T-helper 2 cell treated with Interferon-gamma antibody and Interleukin-4, amounts not matched to agents 5 μg/mL and 100 μg/mL, for 36 hours (primary cell): ENCODE results near the gene TFAP2D.

ENCODE experiments used
- DNase-seq: peaks from one replicate; pipeline ENCODE4 v3.0.0; 2021; ENCODE audit warnings: low spot score
- H3K27ac Mint-ChIP-seq: one replicate; pipeline ENCODE4 v1.8.0; 2021; ENCODE audit warnings: mild to moderate bottlenecking, mixed read lengths
- H3K27me3 Mint-ChIP-seq: one replicate; pipeline ENCODE4 v1.8.0; 2021; ENCODE audit warnings: low read depth, mixed read lengths
- H3K36me3 Mint-ChIP-seq: one replicate; pipeline ENCODE4 v1.8.0; 2021; ENCODE audit warnings: low read depth, mixed read lengths
- H3K4me1 Mint-ChIP-seq: one replicate; pipeline ENCODE4 v1.8.0; 2021; ENCODE audit warnings: low read depth, mixed read lengths
- H3K4me3 Mint-ChIP-seq: one replicate; pipeline ENCODE4 v1.8.0; 2022; ENCODE audit warnings: mild to moderate bottlenecking, moderate library complexity, mixed read lengths
- H3K9me3 Mint-ChIP-seq: one replicate; pipeline ENCODE4 v1.8.0; 2021; ENCODE audit warnings: mixed read lengths

The TFAP2D gene

DNA sequence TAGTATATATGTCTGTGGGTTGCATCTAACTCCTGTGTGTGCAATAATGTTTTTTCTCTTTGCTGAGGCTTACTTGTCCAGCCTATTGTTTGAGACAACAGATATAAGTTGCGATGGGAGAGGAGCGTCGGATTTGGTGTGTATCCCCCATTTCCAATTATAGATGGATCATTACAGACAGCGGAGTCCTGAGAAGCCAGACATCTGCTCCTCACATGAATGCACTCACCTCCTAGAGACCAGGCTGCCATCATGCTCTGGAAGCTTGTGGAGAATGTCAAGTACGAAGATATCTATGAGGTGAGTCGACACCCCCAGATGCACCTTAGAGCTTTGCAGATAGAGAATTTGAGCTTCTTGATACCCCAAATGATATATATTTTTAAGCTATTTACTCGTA, 105.3 kb downstream of the TFAP2D start, which contains the start of gene TFAP2B:
Gene TFAP2B (plus strand): TSS at position 199 of the 400 bp plus-strand sequence. CDS start 21 bp downstream, at position 220.
- no peak for DNase-seq
- Mint-ChIP-seq H3K36me3 (no peaks in the 10 kb centered on the region), H3K4me3 (no peak within 1 kb of the TSS), H3K9me3 (no peaks in the 10 kb centered on the region), H3K27me3 (peaks cover 73% of the 10 kb centered on the region), H3K4me1 (peaks cover 11% of the 10 kb centered on the region), H3K27ac (no peak within 1 kb of the TSS)

DNA sequence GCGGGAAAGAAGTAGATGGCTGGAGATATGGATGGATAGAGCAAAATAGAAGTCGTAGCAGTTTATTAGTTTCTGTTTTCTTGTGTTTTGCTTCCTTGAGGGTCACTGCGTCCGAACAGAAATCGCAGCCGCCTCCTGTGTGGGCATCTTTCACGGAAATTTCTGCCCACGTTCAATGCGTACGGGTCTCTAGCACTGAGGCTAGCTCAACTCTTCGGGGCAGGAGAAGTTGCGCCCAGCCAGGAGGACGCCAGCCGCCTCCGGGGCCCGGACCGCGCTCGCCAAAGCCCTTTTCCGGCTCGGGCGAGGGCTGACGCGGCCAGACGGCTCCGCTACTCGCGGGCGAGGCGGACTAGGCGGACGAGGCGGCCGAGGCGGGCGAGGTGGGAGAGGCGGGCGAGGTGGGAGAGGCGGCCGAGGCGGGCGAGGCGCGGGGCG, 106.2 kb downstream of the TFAP2D start:
- Mint-ChIP-seq H3K36me3 (no peaks in the 10 kb centered on the region), H3K4me1 (peaks cover 11% of the 10 kb centered on the region), H3K4me3 (no peak overlapping the region), H3K27ac (no peak overlapping the region), H3K9me3 (no peaks in the 10 kb centered on the region), H3K27me3 (peaks cover 79% of the 10 kb centered on the region)
- DNase-seq: no peak

DNA sequence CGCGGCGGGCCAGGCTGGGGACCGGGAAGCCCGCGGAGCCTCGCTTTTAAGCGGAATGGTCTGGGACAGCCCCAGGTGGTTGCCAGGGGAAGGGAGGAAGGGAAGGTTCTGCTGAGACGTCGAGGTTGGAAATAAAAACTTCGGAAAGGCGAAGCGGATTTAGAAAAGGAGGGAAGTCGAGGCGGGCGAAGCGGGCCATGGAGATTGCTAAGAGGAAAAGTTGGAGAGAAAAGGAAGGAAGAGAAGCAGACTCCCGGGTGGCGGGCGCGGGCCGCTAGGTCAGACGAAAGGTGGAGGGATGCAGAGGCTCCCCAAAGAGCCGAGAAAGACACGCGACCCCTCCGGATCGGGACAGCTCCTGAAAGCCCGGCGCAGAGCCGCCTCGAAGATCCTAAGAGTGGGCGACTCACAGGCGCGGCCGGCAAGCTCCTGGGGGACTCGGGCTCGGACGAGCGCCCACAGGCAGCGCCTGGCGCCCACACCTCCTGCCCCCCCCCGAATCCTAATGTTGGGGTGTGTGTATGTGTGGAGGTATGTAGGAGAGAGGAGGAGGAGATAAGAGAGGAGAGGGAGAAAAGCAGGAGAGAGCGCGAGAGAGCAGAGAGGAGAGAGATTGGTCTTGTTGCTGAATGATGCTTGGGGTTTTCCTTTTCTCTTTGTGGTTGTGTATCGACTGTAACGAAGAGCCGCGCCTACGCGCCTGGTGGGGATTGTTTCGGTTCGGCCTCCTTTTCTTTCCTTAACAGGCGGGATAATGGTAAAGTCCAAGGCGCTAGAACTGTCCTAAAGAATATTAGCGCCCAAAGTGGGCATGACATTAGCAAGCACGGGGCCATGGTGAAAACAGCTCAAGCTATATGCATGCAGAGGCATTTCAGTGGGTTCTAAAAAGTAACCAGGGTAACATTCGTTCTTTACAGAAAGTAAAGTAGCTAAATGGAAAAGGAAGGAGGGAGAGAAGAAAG, 106.9 kb downstream of the TFAP2D start:
- Mint-ChIP-seq H3K27ac (no peak overlapping the region), H3K36me3 (no peaks in the 10 kb centered on the region)
- no peak for DNase-seq

DNA sequence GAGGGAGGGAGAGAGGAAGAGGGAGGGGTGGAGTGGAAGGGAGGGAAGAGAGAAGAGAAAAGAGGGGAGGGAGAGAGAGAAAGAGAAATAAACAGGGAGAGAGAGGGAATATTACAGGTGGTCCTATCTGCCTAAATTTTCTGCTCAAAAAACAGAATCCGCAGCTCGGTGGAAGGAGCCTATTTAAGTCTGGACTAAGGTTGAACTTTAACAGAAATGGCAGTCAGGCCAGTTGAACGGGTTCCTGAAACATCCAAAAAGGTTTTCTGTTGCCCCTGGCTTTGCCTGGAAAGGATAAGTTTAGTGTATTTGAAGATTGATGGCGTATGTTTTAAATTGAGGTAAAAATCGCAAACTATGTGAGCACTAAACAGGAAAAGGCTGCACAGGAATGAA, 107.5 kb downstream of the TFAP2D start:
- Mint-ChIP-seq H3K27me3 (peaks cover 89% of the 10 kb centered on the region), H3K27ac (no peak overlapping the region), H3K9me3 (no peaks in the 10 kb centered on the region), H3K4me3 (no peak overlapping the region), H3K4me1 (peaks cover 8% of the 10 kb centered on the region), H3K36me3 (no peaks in the 10 kb centered on the region)
- DNase-seq: no peak

More for the DNA sequence above, 106.9 kb downstream of the TFAP2D start:
- Mint-ChIP-seq H3K4me3 (no peak overlapping the region), H3K27me3 (peaks cover 86% of the 10 kb centered on the region), H3K4me1 (peaks cover 11% of the 10 kb centered on the region), H3K9me3 (no peaks in the 10 kb centered on the region)

DNA sequence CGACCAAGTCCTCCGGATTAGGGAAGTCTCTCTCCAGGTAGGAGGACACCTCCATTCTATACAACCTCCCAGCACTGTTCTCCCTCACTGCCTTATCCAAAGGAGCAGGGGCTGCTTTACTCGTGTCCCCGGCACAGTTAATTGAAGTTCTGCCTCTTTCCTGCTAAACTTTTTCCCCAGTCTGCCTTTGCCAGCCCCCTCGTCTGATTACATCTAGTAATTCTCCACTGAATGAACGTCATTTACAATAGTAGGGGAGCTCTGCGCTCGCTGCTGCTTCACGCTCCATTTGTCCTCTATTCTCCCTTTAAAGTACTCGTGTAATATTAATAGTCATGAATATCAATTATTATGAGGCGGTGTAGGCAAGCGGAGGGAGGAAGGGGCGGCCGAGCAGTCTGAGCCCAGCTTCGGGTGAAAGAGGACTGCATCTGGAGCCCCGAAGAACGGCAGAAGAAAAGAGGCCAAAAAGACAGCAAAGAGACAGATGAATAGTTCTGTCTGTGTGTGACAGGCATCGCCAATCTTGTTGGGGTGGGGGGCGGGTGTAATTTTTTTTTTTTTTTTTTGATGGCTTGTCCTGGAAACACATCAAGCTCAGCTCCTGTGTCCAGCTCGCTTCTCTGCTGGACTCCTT, 108.2 kb downstream of the TFAP2D start:
- H3K27me3 Mint-ChIP-seq: peaks cover 91% of the 10 kb centered on the region
- DNase-seq: no peak
- H3K36me3 Mint-ChIP-seq: no peaks in the 10 kb centered on the region
- peaks cover 8% of the 10 kb centered on the region for H3K4me1 Mint-ChIP-seq
- no peak overlapping the region for H3K27ac Mint-ChIP-seq
- H3K4me3 Mint-ChIP-seq: no peak overlapping the region
- H3K9me3 Mint-ChIP-seq: no peaks in the 10 kb centered on the region

DNA sequence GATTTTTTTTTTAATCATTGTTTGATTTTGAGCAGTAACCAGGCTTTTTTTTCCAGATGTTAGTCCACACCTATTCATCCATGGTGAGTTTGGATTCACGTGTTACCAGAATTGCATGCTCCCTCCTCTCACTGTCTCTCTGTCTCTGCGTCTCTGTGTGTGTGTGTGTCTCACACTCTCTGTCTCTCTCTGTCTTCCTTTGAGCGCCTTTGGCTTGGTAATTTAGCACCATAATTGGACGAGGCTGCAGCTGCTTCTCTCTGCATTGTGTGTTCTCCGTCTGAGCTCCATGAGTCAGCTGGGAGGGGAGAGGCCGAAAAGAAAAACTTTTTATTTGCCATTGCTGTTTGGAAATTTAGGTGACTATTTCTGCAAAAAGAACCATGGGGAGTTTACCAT, 108.8 kb downstream of the TFAP2D start:
- H3K27ac Mint-ChIP-seq: no peak overlapping the region
- peaks cover 92% of the 10 kb centered on the region for H3K27me3 Mint-ChIP-seq

More for the DNA sequence above, 108.8 kb downstream of the TFAP2D start:
- Mint-ChIP-seq H3K36me3 (no peaks in the 10 kb centered on the region), H3K4me3 (no peak overlapping the region), H3K9me3 (no peaks in the 10 kb centered on the region), H3K4me1 (peaks cover 8% of the 10 kb centered on the region)
- DNase-seq: no peak
